ENCODE data around the gene ELK4.
A peak's percentile ranks its signal among the peaks of the same experiment; 100 is the strongest.

The ELK4 gene

DNA sequence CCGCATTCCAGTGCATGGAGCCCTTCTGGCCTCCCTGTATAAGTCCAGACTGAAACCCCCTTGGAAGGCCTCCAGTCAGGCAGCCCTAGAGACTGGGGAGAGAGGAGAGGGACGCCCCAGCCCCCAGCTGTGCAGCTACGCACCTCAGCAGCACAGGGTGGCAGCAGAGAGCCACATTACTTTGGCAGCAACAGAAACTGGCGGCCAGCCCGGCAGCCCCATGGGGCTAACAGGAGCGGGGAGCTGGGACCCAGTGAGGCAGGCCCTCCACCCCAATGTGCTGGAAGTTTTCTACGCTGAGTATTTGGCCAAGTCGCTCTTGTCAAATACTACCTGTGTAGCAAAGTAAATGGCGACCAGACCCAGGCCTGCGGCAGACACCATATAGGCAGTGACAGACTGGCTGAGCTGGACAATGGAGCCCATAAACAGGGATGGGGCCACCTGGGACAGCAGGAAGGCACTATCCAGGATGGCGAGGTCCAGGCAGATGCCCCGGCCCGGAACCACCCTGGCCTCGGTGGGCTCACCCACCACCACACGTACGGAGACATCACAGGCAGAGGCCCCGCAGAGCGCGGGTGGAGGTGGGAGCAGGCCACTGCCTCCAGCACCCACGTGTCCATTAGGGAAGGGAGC lies 27.3 kb upstream of the ELK4 start:
- H3K27ac ChIP-seq (replicated peaks): no peak overlapping the region
- no peak overlapping the region for H3K4me3 ChIP-seq (replicated peaks; ENCODE audit: insufficient read depth, low read length)
- no peaks in the 10 kb centered on the region for H3K27me3 ChIP-seq (ENCODE audit: insufficient read depth, poor library complexity, severe bottlenecking)
- peak in 1 of 2 experiments; percentile 69 for DNase-seq (ENCODE audit: low read depth in 1 of 2, low spot score in 1 of 2)
- TF ChIP-seq POLR2AphosphoS5 (IDR thresholded peaks at IDR 0.05; ENCODE audit: low read depth): no peak
- TF ChIP-seq, protein P1, sequence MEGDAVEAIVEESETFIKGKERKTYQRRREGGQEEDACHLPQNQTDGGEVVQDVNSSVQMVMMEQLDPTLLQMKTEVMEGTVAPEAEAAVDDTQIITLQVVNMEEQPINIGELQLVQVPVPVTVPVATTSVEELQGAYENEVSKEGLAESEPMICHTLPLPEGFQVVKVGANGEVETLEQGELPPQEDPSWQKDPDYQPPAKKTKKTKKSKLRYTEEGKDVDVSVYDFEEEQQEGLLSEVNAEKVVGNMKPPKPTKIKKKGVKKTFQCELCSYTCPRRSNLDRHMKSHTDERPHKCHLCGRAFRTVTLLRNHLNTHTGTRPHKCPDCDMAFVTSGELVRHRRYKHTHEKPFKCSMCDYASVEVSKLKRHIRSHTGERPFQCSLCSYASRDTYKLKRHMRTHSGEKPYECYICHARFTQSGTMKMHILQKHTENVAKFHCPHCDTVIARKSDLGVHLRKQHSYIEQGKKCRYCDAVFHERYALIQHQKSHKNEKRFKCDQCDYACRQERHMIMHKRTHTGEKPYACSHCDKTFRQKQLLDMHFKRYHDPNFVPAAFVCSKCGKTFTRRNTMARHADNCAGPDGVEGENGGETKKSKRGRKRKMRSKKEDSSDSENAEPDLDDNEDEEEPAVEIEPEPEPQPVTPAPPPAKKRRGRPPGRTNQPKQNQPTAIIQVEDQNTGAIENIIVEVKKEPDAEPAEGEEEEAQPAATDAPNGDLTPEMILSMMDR (IDR thresholded peaks at IDR 0.05; ENCODE audit: insufficient read depth, low read length): peak; percentile 91

- Histone ChIP-seq H3K4me3 (replicated peaks; ENCODE audit: insufficient read depth, low read length) (no peak overlapping the region), H3K27ac (replicated peaks) (no peak overlapping the region), H3K27me3 (ENCODE audit: insufficient read depth, poor library complexity, severe bottlenecking) (no peaks in the 10 kb centered on the region)
- TF ChIP-seq, protein P1 (IDR thresholded peaks at IDR 0.05; ENCODE audit: insufficient read depth, low read length): no peak
- TF ChIP-seq REST (IDR thresholded peaks at IDR 0.05; ENCODE audit: insufficient replicate concordance, low read depth): no peak
- TF ChIP-seq POLR2AphosphoS5 (IDR thresholded peaks at IDR 0.05; ENCODE audit: low read depth): no peak
- TF ChIP-seq GABPA (IDR thresholded peaks at IDR 0.05; ENCODE audit: low read depth): no peak
- TF ChIP-seq SPI1 (IDR thresholded peaks at IDR 0.05; ENCODE audit: borderline replicate concordance, low read depth): no peak
- DNase-seq (ENCODE audit: low read depth in 1 of 2, low spot score in 1 of 2): no peak
These were observed 24.4 kb upstream of the ELK4 start for GRCh38 chr1:205656236-205656635.

GRCh38 chr1:205652984-205653383 lies 21.2 kb upstream of the ELK4 start:
- no peaks in the 10 kb centered on the region for H3K27me3 ChIP-seq (ENCODE audit: insufficient read depth, poor library complexity, severe bottlenecking)
- H3K27ac ChIP-seq (replicated peaks): no peak overlapping the region
- TF ChIP-seq SPI1 (IDR thresholded peaks at IDR 0.05; ENCODE audit: borderline replicate concordance, low read depth): no peak
- no peak for TF ChIP-seq GABPA (IDR thresholded peaks at IDR 0.05; ENCODE audit: low read depth)
- DNase-seq (ENCODE audit: low read depth in 1 of 2, low spot score in 1 of 2): no peak
- H3K4me3 ChIP-seq (replicated peaks; ENCODE audit: insufficient read depth, low read length): no peak overlapping the region

GRCh38 chr1:205650241-205650640 lies 18.4 kb upstream of the ELK4 start:
- Histone ChIP-seq H3K27ac (replicated peaks) (no peak overlapping the region), H3K4me3 (replicated peaks; ENCODE audit: insufficient read depth, low read length) (no peak overlapping the region), H3K27me3 (ENCODE audit: insufficient read depth, poor library complexity, severe bottlenecking) (no peaks in the 10 kb centered on the region)
- DNase-seq (ENCODE audit: low read depth in 1 of 2, low spot score in 1 of 2): no peak
- no peak for TF ChIP-seq POLR2AphosphoS5 (IDR thresholded peaks at IDR 0.05; ENCODE audit: low read depth)
- TF ChIP-seq SPI1 (IDR thresholded peaks at IDR 0.05; ENCODE audit: borderline replicate concordance, low read depth): no peak
- TF ChIP-seq, protein P1 (IDR thresholded peaks at IDR 0.05; ENCODE audit: insufficient read depth, low read length): no peak
- TF ChIP-seq REST (IDR thresholded peaks at IDR 0.05; ENCODE audit: insufficient replicate concordance, low read depth): no peak
- no peak for TF ChIP-seq GABPA (IDR thresholded peaks at IDR 0.05; ENCODE audit: low read depth)

Measured in HL-60 (cell line).